Measurements from ENCODE around the gene PTPRC.

Gene PTPRC

DNA sequence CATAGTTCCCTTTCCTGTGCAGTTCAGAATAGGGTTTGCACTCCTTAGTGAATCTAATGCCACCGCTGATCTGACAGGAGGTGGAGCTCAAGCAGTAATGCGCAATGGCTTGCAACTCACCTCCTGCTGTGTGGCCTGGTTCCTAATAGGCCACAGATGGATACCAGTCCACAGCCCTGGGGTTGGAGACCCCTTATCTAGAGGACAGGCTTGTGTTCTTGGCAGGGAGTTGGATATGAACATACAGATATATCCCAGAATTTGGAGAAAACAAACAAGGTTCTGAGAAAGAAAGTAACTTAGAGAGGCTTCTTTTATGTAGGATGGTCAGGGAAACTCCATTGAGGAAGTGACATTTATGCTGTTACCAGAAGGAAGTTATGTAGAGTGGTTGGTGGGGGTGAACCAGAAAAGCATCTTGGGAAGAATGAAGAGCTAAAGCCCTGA is 5.1 kb upstream of the PTPRC start:
- no peak for TF ChIP-seq FOXP2 (optimal IDR thresholded peaks at IDR 0.05; ENCODE audit: borderline replicate concordance, extremely low read depth, extremely low read length, insufficient read depth)
- TF ChIP-seq, protein P1, sequence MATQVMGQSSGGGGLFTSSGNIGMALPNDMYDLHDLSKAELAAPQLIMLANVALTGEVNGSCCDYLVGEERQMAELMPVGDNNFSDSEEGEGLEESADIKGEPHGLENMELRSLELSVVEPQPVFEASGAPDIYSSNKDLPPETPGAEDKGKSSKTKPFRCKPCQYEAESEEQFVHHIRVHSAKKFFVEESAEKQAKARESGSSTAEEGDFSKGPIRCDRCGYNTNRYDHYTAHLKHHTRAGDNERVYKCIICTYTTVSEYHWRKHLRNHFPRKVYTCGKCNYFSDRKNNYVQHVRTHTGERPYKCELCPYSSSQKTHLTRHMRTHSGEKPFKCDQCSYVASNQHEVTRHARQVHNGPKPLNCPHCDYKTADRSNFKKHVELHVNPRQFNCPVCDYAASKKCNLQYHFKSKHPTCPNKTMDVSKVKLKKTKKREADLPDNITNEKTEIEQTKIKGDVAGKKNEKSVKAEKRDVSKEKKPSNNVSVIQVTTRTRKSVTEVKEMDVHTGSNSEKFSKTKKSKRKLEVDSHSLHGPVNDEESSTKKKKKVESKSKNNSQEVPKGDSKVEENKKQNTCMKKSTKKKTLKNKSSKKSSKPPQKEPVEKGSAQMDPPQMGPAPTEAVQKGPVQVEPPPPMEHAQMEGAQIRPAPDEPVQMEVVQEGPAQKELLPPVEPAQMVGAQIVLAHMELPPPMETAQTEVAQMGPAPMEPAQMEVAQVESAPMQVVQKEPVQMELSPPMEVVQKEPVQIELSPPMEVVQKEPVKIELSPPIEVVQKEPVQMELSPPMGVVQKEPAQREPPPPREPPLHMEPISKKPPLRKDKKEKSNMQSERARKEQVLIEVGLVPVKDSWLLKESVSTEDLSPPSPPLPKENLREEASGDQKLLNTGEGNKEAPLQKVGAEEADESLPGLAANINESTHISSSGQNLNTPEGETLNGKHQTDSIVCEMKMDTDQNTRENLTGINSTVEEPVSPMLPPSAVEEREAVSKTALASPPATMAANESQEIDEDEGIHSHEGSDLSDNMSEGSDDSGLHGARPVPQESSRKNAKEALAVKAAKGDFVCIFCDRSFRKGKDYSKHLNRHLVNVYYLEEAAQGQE (IDR thresholded peaks at IDR 0.05; ENCODE audit: insufficient read depth in 1 of 2, low read depth in 2 of 2, low read length in 2 of 2) = no peak
- TF ChIP-seq SIN3A (IDR thresholded peaks at IDR 0.05; ENCODE audit: borderline replicate concordance, insufficient read depth, low read length) = no peak
- TF ChIP-seq TAF1 (IDR thresholded peaks at IDR 0.05; ENCODE audit: borderline replicate concordance, insufficient read depth, low read length) = no peak

DNA sequence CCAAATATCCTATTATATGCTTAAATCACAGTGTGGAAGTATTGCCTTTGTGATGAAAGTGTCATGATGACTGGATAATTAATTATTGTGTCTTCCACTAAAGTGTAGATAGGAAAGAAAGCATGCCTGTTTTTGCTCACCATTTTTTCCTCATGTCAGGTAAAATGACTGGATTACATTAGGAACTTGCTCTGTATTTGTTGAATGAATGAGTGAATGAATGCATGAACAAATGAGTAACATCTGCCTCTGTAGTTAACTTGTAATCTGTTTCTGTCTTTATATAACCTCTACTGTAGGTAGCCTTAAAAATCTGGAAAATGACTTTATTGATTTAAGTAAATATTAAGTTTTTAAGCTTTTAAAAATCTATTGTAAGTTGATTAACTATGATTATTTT is 2.9 kb upstream of the PTPRC start:
- TF ChIP-seq, protein P1 (IDR thresholded peaks at IDR 0.05; ENCODE audit: insufficient read depth in 1 of 2, low read depth in 2 of 2, low read length in 2 of 2) = no peak
- TF ChIP-seq TAF1 (IDR thresholded peaks at IDR 0.05; ENCODE audit: borderline replicate concordance, insufficient read depth, low read length) = no peak
- TF ChIP-seq FOXP2 (optimal IDR thresholded peaks at IDR 0.05; ENCODE audit: borderline replicate concordance, extremely low read depth, extremely low read length, insufficient read depth) = no peak
- TF ChIP-seq SIN3A (IDR thresholded peaks at IDR 0.05; ENCODE audit: borderline replicate concordance, insufficient read depth, low read length) = no peak
- no peak for TF ChIP-seq POLR2AphosphoS5 (IDR thresholded peaks at IDR 0.05; ENCODE audit: low read depth, low read length)

DNA sequence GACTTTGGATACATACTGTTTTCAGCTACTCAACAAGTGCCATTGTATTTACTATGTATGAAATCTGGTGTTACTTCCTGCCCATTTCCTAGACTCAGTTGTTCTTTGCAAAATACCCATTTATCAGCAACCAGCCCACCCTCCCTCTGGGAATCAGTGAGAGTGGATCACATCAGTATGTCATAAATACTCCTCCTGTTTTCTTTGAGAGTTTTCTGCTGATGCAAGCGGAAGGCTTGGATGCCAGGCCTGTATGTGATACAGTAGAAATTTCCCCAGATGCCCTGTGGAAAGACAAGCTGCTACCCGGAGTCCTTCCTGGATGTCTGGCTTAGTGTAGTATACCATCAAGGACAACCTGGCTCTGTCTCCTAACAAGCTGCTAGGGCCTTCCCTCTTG is 2.4 kb upstream of the PTPRC start:
- no peak for TF ChIP-seq FOXP2 (optimal IDR thresholded peaks at IDR 0.05; ENCODE audit: borderline replicate concordance, extremely low read depth, extremely low read length, insufficient read depth)
- no peak for TF ChIP-seq POLR2AphosphoS5 (IDR thresholded peaks at IDR 0.05; ENCODE audit: low read depth, low read length)

DNA sequence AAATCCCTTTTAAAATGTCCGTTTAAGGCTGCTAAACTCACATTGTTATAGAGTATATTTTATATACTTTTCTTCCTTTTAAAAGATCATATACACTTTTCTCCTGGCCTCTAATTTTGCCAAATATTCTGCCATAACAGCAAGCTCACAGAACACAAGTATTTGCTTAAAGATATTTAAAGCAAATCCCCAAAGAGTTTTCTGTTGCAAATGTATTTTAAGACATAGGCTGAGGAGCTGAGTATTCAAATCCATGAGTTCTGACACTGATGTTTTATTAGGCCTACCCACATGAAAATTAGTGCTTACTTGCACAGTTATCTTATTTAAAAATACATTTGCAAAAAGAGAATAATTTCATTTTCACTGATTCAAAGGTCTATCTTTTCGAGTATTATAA is 1.7 kb upstream of the PTPRC start:
- TF ChIP-seq SIN3A (IDR thresholded peaks at IDR 0.05; ENCODE audit: borderline replicate concordance, insufficient read depth, low read length) = no peak
- TF ChIP-seq POLR2AphosphoS5 (IDR thresholded peaks at IDR 0.05; ENCODE audit: low read depth, low read length) = no peak
- TF ChIP-seq TAF1 (IDR thresholded peaks at IDR 0.05; ENCODE audit: borderline replicate concordance, insufficient read depth, low read length) = no peak
- no peak for TF ChIP-seq FOXP2 (optimal IDR thresholded peaks at IDR 0.05; ENCODE audit: borderline replicate concordance, extremely low read depth, extremely low read length, insufficient read depth)
- TF ChIP-seq, protein P1 (IDR thresholded peaks at IDR 0.05; ENCODE audit: insufficient read depth in 1 of 2, low read depth in 2 of 2, low read length in 2 of 2) = no peak

DNA sequence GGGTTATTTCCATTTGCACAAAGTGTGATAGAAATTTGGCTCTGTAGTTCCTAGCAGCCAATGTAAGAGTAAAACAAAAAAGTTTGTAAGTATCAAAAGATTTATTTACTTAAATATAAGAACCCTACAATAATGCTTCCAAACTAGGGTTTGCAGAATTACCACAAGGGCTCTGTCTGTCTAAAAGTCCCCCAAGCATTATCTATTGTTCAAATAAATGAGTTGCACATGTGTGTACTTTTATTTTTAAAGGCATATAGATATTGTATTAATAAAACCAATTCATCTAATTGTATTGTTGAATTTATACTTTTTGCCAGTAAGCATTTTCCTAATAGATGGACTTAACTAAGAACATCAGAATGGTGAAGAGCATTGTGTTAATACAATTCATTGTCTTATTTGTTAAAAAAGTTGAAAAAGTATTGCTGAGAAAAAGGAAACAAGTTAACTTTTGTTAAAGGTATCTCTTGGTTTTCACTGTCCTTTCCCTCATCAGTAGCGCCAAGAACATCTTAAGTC is 863 bp upstream of the PTPRC start:
- no peak for TF ChIP-seq FOXP2 (optimal IDR thresholded peaks at IDR 0.05; ENCODE audit: borderline replicate concordance, extremely low read depth, extremely low read length, insufficient read depth)
- TF ChIP-seq POLR2AphosphoS5 (IDR thresholded peaks at IDR 0.05; ENCODE audit: low read depth, low read length) = no peak

DNA sequence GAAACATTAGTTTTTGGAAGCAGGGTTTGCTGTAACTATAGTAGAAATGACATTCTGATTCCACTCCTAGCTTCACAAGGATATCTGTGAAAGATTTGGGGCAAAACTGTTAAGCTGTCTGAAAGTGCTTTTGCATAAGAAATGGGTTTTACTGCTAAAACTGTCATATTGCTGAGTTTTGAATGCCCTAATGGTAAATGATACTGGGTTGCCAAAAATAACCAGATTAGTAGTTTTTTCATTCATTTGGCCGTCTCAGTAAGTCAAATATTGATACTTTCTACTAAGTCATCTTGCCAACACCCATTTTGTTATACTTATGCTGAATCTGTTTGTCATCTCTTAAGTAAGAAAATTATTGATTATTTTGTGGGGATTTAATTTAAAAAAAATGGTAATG is 399 bp upstream of the PTPRC start:
- TF ChIP-seq POLR2AphosphoS5 (IDR thresholded peaks at IDR 0.05; ENCODE audit: low read depth, low read length) = no peak
- no peak for TF ChIP-seq TAF1 (IDR thresholded peaks at IDR 0.05; ENCODE audit: borderline replicate concordance, insufficient read depth, low read length)
- no peak for TF ChIP-seq FOXP2 (optimal IDR thresholded peaks at IDR 0.05; ENCODE audit: borderline replicate concordance, extremely low read depth, extremely low read length, insufficient read depth)
- TF ChIP-seq, protein P1 (IDR thresholded peaks at IDR 0.05; ENCODE audit: insufficient read depth in 1 of 2, low read depth in 2 of 2, low read length in 2 of 2) = no peak
- no peak for TF ChIP-seq SIN3A (IDR thresholded peaks at IDR 0.05; ENCODE audit: borderline replicate concordance, insufficient read depth, low read length)

Measured in PFSK-1 (cell line).